HEK293 (cell line): ENCODE results near the gene SLC25A45.

Experiments used
- CTCF ChIA-PET: fragments of 350-600 bp; formaldehyde crosslinking; extraction: SDS; loops from one replicate; lab custom pipeline; 2021; ENCODE audit warnings: antibody characterized with exemption; lab: Yijun Ruan, JAX
- POLR2A ChIA-PET: fragments of 300-600 bp; formaldehyde crosslinking; extraction: SDS; loops from one replicate; lab custom pipeline; 2020; ENCODE audit warnings: antibody characterized with exemption, inconsistent platforms; lab: Yijun Ruan, JAX
- H3K27ac ChIP-seq: fragments of 200-500 bp; sonication (Bioruptor generic); 2 replicates; pipeline ENCODE4 v1.5.1; 2014; ENCODE audit warnings: low read depth, low read length, control low read depth, inconsistent platforms; ENCODE audit errors: extremely low read depth
- H3K36me3 ChIP-seq, 2 experiments: fragments of 200-500 bp in 1 of 2; sonication (Bioruptor generic) in 1 of 2; 1 replicate in 1 of 2; 2 replicates in 1 of 2; pipeline ENCODE4 v1.5.1; 2014 to 2017; ENCODE audit warnings: inconsistent platforms in 2 of 2, low read length in 2 of 2; ENCODE audit not compliant: control insufficient read depth in 2 of 2, insufficient read depth in 1 of 2
- H3K4me1 ChIP-seq: fragments of 200-500 bp; sonication (Bioruptor generic); 2 replicates; pipeline ENCODE4 v1.5.1; 2014; ENCODE audit warnings: mild to moderate bottlenecking, low read length, inconsistent platforms; ENCODE audit not compliant: control insufficient read depth, insufficient read depth
- H3K4me3 ChIP-seq: 2 replicates; pipeline ENCODE4 v1.5.1; 2011; ENCODE audit warnings: low read depth, mild to moderate bottlenecking, control low read depth, low read length, moderate library complexity
- H3K9me3 ChIP-seq: fragments of 200-500 bp; sonication (Bioruptor generic); 2 replicates; pipeline ENCODE4 v1.5.1; 2014; ENCODE audit warnings: low read depth, low read length, inconsistent platforms; ENCODE audit not compliant: control insufficient read depth, insufficient read depth
- KLF7 ChIP-seq: fragments of 450-650 bp; formaldehyde crosslinking; IDR thresholded peaks from 2 replicates; pipeline ENCODE4 v1.5.1; 2016; ENCODE audit warnings: missing biosample characterization, missing genetic modification characterization, borderline replicate concordance
- OSR2 ChIP-seq: fragments of 450-650 bp; formaldehyde crosslinking; IDR thresholded peaks from 2 replicates; pipeline ENCODE4 v1.5.1; 2016; ENCODE audit warnings: missing biosample characterization, missing genetic modification characterization
- PRDM1 ChIP-seq: fragments of 450-650 bp; formaldehyde crosslinking; IDR thresholded peaks from 2 replicates; pipeline ENCODE4; 2016; ENCODE audit warnings: missing biosample characterization, missing genetic modification characterization
- SCRT1 ChIP-seq: fragments of 450-650 bp; formaldehyde crosslinking; IDR thresholded peaks from 2 replicates; pipeline ENCODE4 v1.5.1; 2016; ENCODE audit warnings: missing biosample characterization, missing genetic modification characterization, borderline replicate concordance
- TRIM28 ChIP-seq: IDR thresholded peaks from 2 replicates; pipeline ENCODE4 v1.6.1; 2011; ENCODE audit warnings: low read length, control low read depth, borderline replicate concordance
- ZBTB20 ChIP-seq: fragments of 450-650 bp; formaldehyde crosslinking; IDR thresholded peaks from 2 replicates; pipeline ENCODE4 v1.5.1; 2016; ENCODE audit warnings: missing biosample characterization, missing genetic modification characterization
- ZNF175 ChIP-seq: fragments of 450-650 bp; formaldehyde crosslinking; IDR thresholded peaks from 2 replicates; pipeline ENCODE4 v1.5.1; 2016; ENCODE audit warnings: missing biosample characterization, missing genetic modification characterization
- ZNF211 ChIP-seq: fragments of 450-650 bp; formaldehyde crosslinking; IDR thresholded peaks from 2 replicates; pipeline ENCODE4 v1.5.1; 2016; ENCODE audit warnings: low read depth, missing biosample characterization, missing genetic modification characterization
- ZNF266 ChIP-seq: fragments of 450-650 bp; formaldehyde crosslinking; IDR thresholded peaks from 2 replicates; pipeline ENCODE4 v1.5.1; 2016; ENCODE audit warnings: missing biosample characterization, missing genetic modification characterization, low read depth
- ZNF324 ChIP-seq: fragments of 450-650 bp; formaldehyde crosslinking; IDR thresholded peaks from 2 replicates; pipeline ENCODE4 v1.5.1; 2016; ENCODE audit warnings: missing biosample characterization, missing genetic modification characterization
- ZNF335 ChIP-seq: fragments of 450-650 bp; formaldehyde crosslinking; conservative IDR thresholded peaks from 2 replicates; pipeline ENCODE4 v1.5.1; 2016; ENCODE audit warnings: missing biosample characterization, missing genetic modification characterization
- ZNF366 ChIP-seq: fragments of 450-650 bp; formaldehyde crosslinking; conservative IDR thresholded peaks from 2 replicates; pipeline ENCODE4 v1.5.1; 2016; ENCODE audit warnings: missing biosample characterization, missing genetic modification characterization
- ZNF391 ChIP-seq: fragments of 450-650 bp; formaldehyde crosslinking; IDR thresholded peaks from 2 replicates; pipeline ENCODE4 v1.5.1; 2016; ENCODE audit warnings: low read depth, missing biosample characterization, missing genetic modification characterization, borderline replicate concordance
- ZNF423 ChIP-seq: fragments of 450-650 bp; formaldehyde crosslinking; IDR thresholded peaks from 2 replicates; pipeline ENCODE4 v1.5.1; 2016; ENCODE audit warnings: missing biosample characterization, missing genetic modification characterization
- ZNF558 ChIP-seq: fragments of 450-650 bp; formaldehyde crosslinking; IDR thresholded peaks from 2 replicates; pipeline ENCODE4 v1.5.1; 2016; ENCODE audit warnings: missing biosample characterization, missing genetic modification characterization
- ZNF600 ChIP-seq: fragments of 450-650 bp; formaldehyde crosslinking; IDR thresholded peaks from 2 replicates; pipeline ENCODE4 v1.5.1; 2016; ENCODE audit warnings: missing biosample characterization, missing genetic modification characterization
- ZSCAN30 ChIP-seq: fragments of 450-650 bp; IDR thresholded peaks from 2 replicates; pipeline ENCODE4 v1.5.1; 2018; ENCODE audit warnings: missing biosample characterization, mild to moderate bottlenecking, missing genetic modification characterization, moderate library complexity
- TF ChIP-seq, protein P1 (sequence below): IDR thresholded peaks from 2 replicates; pipeline ENCODE4 v1.6.1; 2011; ENCODE audit warnings: mild to moderate bottlenecking, low read depth, low read length, borderline replicate concordance
- TF ChIP-seq, protein P2 (sequence below): fragments of 450-650 bp; formaldehyde crosslinking; IDR thresholded peaks from 2 replicates; pipeline ENCODE4 v1.5.1; 2016; ENCODE audit warnings: missing biosample characterization, missing genetic modification characterization
- TF ChIP-seq, protein P3 (sequence below): fragments of 450-650 bp; formaldehyde crosslinking; IDR thresholded peaks from 2 replicates; pipeline ENCODE4 v1.5.1; 2016; ENCODE audit warnings: missing biosample characterization, missing genetic modification characterization
- TF ChIP-seq, protein P4 (sequence below): fragments of 450-650 bp; formaldehyde crosslinking; IDR thresholded peaks from 2 replicates; pipeline ENCODE4 v1.5.1; 2017; ENCODE audit warnings: missing biosample characterization, missing genetic modification characterization
- TF ChIP-seq, protein P5 (sequence below): fragments of 450-650 bp; formaldehyde crosslinking; IDR thresholded peaks from 2 replicates; pipeline ENCODE4 v1.5.1; 2016; ENCODE audit warnings: missing biosample characterization, missing genetic modification characterization

The SLC25A45 gene

DNA sequence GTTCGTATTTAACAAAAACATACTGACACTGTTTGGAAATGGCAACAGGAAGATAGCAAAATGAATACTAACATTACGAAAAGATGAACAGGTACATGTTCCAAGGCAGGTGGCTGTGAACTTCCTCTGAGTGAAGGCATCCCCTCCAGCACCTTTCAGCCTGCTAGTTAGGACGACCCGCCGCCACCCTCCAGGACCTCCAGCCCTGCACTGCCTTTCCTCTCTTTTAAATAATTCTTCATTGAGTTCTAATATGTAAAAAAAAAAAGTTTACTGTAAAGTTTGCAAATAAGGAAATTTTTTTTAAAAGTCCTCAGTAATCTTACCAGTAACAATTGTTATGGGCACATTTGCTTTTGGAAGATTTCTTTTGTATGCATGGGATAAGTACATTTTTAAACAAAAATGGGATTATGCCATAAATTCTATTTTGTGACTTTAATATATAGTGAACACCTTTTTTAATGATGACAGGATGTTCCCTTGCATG is 46.2 kb upstream of the SLC25A45 start:
- H3K4me1 ChIP-seq = no peaks in the 10 kb centered on the region
- CTCF ChIA-PET = interaction anchor here (0.5 to 1.3 kb wide), 3 partner anchors 12 to 82 kb away, joined by 3 to 6 read pairs (median 3); no protein-coding TSS in a partner anchor
- H3K36me3 ChIP-seq = peaks cover 0 to 53% of the 10 kb centered on the region in 2 experiments; a peak in 1 of 3 replicates
- TF ChIP-seq ZNF324 (tag by site-specific recombination) = no peak
- TF ChIP-seq, protein P1, sequence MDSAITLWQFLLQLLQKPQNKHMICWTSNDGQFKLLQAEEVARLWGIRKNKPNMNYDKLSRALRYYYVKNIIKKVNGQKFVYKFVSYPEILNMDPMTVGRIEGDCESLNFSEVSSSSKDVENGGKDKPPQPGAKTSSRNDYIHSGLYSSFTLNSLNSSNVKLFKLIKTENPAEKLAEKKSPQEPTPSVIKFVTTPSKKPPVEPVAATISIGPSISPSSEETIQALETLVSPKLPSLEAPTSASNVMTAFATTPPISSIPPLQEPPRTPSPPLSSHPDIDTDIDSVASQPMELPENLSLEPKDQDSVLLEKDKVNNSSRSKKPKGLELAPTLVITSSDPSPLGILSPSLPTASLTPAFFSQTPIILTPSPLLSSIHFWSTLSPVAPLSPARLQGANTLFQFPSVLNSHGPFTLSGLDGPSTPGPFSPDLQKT = 0 out of 2 replicates have a peak, but pooled peaks have one; percentile 27
- TF ChIP-seq, protein P2, sequence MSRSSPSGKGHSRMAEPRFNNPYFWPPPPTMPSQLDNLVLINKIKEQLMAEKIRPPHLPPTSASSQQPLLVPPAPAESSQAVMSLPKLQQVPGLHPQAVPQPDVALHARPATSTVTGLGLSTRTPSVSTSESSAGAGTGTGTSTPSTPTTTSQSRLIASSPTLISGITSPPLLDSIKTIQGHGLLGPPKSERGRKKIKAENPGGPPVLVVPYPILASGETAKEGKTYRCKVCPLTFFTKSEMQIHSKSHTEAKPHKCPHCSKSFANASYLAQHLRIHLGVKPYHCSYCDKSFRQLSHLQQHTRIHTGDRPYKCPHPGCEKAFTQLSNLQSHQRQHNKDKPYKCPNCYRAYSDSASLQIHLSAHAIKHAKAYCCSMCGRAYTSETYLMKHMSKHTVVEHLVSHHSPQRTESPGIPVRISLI (tag by site-specific recombination) = peak; percentile 59; the same call in 1 of the 2 replicates
- TF ChIP-seq, all 188 proteins: peak for 2
- Histone ChIP-seq H3K4me3 (peak overlapping the region; percentile 68), H3K9me3 (no peaks in the 10 kb centered on the region), H3K27ac (no peak overlapping the region)
- POLR2A ChIA-PET = interaction anchor here (1.5 to 16.9 kb wide), 5 partner anchors 8 to 71 kb away, joined by 3 to 1129 read pairs (median 5); partner anchors contain the start of gene MALAT1

DNA sequence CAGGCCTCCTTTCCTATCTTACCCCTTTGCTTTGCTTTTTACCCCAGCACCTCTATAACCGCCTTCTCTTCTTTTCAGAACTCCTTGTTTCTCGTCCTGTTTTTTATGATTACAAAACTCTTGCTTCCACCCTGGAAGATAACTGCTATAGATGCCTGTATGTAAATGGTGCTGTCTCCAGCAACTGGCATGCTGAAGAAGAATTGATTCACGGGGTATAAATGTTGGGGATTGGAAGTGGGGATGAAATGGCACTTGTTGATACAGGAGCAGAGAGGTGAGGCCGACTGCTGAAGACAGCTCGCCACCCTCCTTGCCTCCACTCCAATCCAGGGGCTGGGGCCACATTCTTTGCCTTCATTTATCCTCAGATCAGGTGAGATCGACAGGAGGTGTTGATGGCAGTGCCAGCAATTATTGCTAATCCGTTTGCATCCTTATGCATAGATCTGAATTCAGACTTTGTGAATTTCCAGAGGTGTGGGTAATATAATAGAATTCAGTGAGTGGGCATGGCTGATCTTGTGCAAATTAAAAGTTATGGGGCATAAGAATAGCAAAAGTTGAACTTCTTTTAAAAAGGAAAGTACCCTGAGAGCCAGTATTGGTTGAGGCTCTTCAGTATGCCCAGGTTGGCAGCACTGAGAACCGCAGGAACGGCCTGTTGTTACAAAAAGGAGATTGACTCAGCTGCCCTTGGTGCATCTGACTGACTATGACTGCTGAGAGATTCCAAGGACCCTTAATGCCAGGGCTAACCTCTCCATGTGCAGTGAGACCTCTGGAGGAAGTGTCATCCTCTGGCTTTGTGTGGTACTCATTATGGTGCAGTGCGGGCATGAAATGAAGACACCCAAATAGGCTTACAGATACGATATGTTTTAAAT is 45.5 kb upstream of the SLC25A45 start:
- Histone ChIP-seq H3K4me3 (peak overlapping the region; percentile 68), H3K9me3 (no peaks in the 10 kb centered on the region), H3K36me3 (peaks cover 0 to 56% of the 10 kb centered on the region in 2 experiments; a peak in 1 of 3 replicates), H3K4me1 (no peaks in the 10 kb centered on the region), H3K27ac (peak overlapping the region; percentile 27; the same call in 1 of the 2 replicates)
- POLR2A ChIA-PET = interaction anchor here (1.1 to 16.9 kb wide), 7 partner anchors 9 to 71 kb away, joined by 3 to 1129 read pairs (median 4); partner anchors contain the start of gene MALAT1
- CTCF ChIA-PET = interaction anchor here (1.3 kb wide), 1 partner anchor 12 kb away, joined by 6 read pairs; no protein-coding TSS in a partner anchor
- TF ChIP-seq ZNF558 (no peak), ZSCAN30 (tag by site-specific recombination) (no peak), ZNF366 (tag by site-specific recombination) (peak; percentile 83), ZNF335 (peak; percentile 60; the same call in 1 of the 2 replicates), ZNF423 (tag by site-specific recombination) (no peak), ZNF266 (tag by site-specific recombination) (no peak), KLF7 (no peak), ZBTB20 (tag by site-specific recombination) (0 out of 2 replicates have a peak, but pooled peaks have one; percentile 3), ZNF211 (tag by site-specific recombination) (no peak), ZNF600 (tag by site-specific recombination) (0 out of 2 replicates have a peak, but pooled peaks have one; percentile 23), ZNF391 (tag by site-specific recombination) (no peak), SCRT1 (tag by site-specific recombination) (peak; percentile 73), PRDM1 (peak; percentile 54), ZNF175 (tag by site-specific recombination) (no peak), TRIM28 (no peak; the same call in 1 of the 2 replicates), OSR2 (no peak)
- TF ChIP-seq, protein P3, sequence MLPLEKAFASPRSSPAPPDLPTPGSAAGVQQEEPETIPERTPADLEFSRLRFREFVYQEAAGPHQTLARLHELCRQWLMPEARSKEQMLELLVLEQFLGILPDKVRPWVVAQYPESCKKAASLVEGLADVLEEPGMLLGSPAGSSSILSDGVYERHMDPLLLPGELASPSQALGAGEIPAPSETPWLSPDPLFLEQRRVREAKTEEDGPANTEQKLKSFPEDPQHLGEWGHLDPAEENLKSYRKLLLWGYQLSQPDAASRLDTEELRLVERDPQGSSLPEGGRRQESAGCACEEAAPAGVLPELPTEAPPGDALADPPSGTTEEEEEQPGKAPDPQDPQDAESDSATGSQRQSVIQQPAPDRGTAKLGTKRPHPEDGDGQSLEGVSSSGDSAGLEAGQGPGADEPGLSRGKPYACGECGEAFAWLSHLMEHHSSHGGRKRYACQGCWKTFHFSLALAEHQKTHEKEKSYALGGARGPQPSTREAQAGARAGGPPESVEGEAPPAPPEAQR (tag by site-specific recombination) = no peak
- TF ChIP-seq, protein P4, sequence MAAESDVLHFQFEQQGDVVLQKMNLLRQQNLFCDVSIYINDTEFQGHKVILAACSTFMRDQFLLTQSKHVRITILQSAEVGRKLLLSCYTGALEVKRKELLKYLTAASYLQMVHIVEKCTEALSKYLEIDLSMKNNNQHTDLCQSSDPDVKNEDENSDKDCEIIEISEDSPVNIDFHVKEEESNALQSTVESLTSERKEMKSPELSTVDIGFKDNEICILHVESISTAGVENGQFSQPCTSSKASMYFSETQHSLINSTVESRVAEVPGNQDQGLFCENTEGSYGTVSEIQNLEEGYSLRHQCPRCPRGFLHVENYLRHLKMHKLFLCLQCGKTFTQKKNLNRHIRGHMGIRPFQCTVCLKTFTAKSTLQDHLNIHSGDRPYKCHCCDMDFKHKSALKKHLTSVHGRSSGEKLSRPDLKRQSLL (tag by site-specific recombination) = no peak
- TF ChIP-seq, protein P5, sequence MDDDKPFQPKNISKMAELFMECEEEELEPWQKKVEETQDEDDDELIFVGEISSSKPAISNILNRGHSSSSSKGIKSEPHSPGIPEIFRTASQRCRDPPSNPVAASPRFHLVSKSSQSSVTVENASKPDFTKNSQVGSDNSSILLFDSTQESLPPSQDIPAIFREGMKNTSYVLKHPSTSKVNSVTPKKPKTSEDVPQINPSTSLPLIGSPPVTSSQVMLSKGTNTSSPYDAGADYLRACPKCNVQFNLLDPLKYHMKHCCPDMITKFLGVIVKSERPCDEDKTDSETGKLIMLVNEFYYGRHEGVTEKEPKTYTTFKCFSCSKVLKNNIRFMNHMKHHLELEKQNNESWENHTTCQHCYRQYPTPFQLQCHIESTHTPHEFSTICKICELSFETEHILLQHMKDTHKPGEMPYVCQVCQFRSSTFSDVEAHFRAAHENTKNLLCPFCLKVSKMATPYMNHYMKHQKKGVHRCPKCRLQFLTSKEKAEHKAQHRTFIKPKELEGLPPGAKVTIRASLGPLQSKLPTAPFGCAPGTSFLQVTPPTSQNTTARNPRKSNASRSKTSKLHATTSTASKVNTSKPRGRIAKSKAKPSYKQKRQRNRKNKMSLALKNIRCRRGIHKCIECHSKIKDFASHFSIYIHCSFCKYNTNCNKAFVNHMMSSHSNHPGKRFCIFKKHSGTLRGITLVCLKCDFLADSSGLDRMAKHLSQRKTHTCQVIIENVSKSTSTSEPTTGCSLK (tag by site-specific recombination) = no peak
